Karpas-422 (cell line): Measurements from ENCODE around the gene FOXD4. TPM values are rescaled to one million over a fixed set of nuclear protein-coding genes. Genes with fewer than 3 reads are reported as not detected.
"Not testable (repeated sequence)": the region's sequence is repeated elsewhere in the genome, so short reads cannot be mapped to it uniquely, and the experiment has no call there.

Experiments used
- DNase-seq: peaks from one replicate; pipeline ENCODE4 v3.0.0-alpha.2; 2015
- H2AFZ ChIP-seq: fragments of 200-600 bp; sonication (generic); 2 replicates; pipeline ENCODE4 v1.6.1; 2014; ENCODE audit warnings: antibody characterized with exemption, low read length, mixed read lengths
- H3K27ac ChIP-seq: fragments of 200-600 bp; sonication (generic); 2 replicates; pipeline ENCODE4 v1.5.1; 2014; ENCODE audit warnings: mild to moderate bottlenecking, low read length, moderate library complexity
- H3K27me3 ChIP-seq: fragments of 200-600 bp; sonication (generic); 2 replicates; pipeline ENCODE4 v1.6.1; 2014; ENCODE audit warnings: low read length, mixed read lengths
- H3K36me3 ChIP-seq: fragments of 200-600 bp; sonication (generic); 2 replicates; pipeline ENCODE4 v1.6.1; 2014; ENCODE audit warnings: low read length, mixed read lengths; ENCODE audit not compliant: insufficient read depth
- H3K4me1 ChIP-seq: fragments of 200-600 bp; sonication (generic); 2 replicates; pipeline ENCODE4 v1.6.1; 2014; ENCODE audit warnings: mild to moderate bottlenecking, low read length, mixed read lengths
- H3K4me2 ChIP-seq: fragments of 200-600 bp; sonication (generic); 2 replicates; pipeline ENCODE4 v1.6.1; 2014; ENCODE audit warnings: low read length, low read depth, mild to moderate bottlenecking; ENCODE audit not compliant: poor library complexity, severe bottlenecking
- H3K4me3 ChIP-seq: fragments of 200-600 bp; sonication (generic); 2 replicates; pipeline ENCODE4 v1.5.1; 2014; ENCODE audit warnings: mild to moderate bottlenecking, antibody characterized with exemption, low read length, mixed read lengths
- H3K79me2 ChIP-seq: fragments of 200-600 bp; sonication (generic); 2 replicates; pipeline ENCODE4 v1.6.1; 2014; ENCODE audit warnings: mild to moderate bottlenecking, low read length, mixed read lengths
- H3K9ac ChIP-seq: fragments of 200-600 bp; sonication (generic); 2 replicates; pipeline ENCODE4 v1.6.0; 2014; ENCODE audit warnings: low read length
- H3K9me2 ChIP-seq: fragments of 200-600 bp; sonication (generic), shearing (Covaris generic); replicated peaks from 2 replicates; pipeline ENCODE4 v1.6.0; 2014; ENCODE audit warnings: mild to moderate bottlenecking, low read length, moderate library complexity; ENCODE audit not compliant: insufficient read depth
- H3K9me3 ChIP-seq: fragments of 300-700, 200-600 bp; sonication (generic); 2 replicates; pipeline ENCODE4 v1.6.1; 2014; ENCODE audit warnings: low read length, mixed read lengths
- H4K20me1 ChIP-seq: fragments of 200-600 bp; sonication (generic); 2 replicates; pipeline ENCODE4 v1.6.1; 2014; ENCODE audit warnings: mild to moderate bottlenecking, antibody characterized with exemption, low read length, low read depth; ENCODE audit not compliant: insufficient read depth
- total RNA-seq: library from RNA; depleted of rRNA; stranded (reverse); fragments of >200 nt; shearing (Covaris generic); gene quantifications from 2 replicates; pipeline ENCODE4 v1.2.3, GENCODE V29; 2014; ENCODE audit warnings: low replicate concordance; rRNA removed

FOXD4 gene
- total RNA-seq, 1 experiment from 2014 or later = 0.93 TPM

- H3K9me2 ChIP-seq, H3K9me3 ChIP-seq, H3K4me1 ChIP-seq, H3K4me3 ChIP-seq, H4K20me1 ChIP-seq, H3K79me2 ChIP-seq, H3K9ac ChIP-seq, DNase-seq, H3K27me3 ChIP-seq, H3K36me3 ChIP-seq, H2AFZ ChIP-seq, H3K4me2 ChIP-seq, H3K27ac ChIP-seq: not testable (repeated sequence)
These were observed 35.1 kb downstream of the FOXD4 start for GRCh38 chr9:82932-83689.

- not testable (repeated sequence) for H3K4me1 ChIP-seq, H3K27me3 ChIP-seq, H3K27ac ChIP-seq, H3K9ac ChIP-seq, H3K9me3 ChIP-seq, H4K20me1 ChIP-seq, H2AFZ ChIP-seq, H3K79me2 ChIP-seq, H3K4me2 ChIP-seq, H3K9me2 ChIP-seq, H3K4me3 ChIP-seq, H3K36me3 ChIP-seq, DNase-seq
These were observed 39.9 kb downstream of the FOXD4 start for GRCh38 chr9:78333-78732.

GRCh38 chr9:76389-76788 is 41.8 kb downstream of the FOXD4 start:
- not testable (repeated sequence) for H3K79me2 ChIP-seq, H3K4me1 ChIP-seq, H3K36me3 ChIP-seq, H3K9ac ChIP-seq, H3K27ac ChIP-seq, H3K27me3 ChIP-seq, H3K9me3 ChIP-seq, DNase-seq, H3K4me3 ChIP-seq, H3K4me2 ChIP-seq, H3K9me2 ChIP-seq, H4K20me1 ChIP-seq, H2AFZ ChIP-seq

- H3K4me3 ChIP-seq, H3K36me3 ChIP-seq, DNase-seq, H3K9me3 ChIP-seq, H3K27ac ChIP-seq, H3K79me2 ChIP-seq, H3K4me2 ChIP-seq, H4K20me1 ChIP-seq, H3K9me2 ChIP-seq, H3K4me1 ChIP-seq, H2AFZ ChIP-seq, H3K9ac ChIP-seq, H3K27me3 ChIP-seq: not testable (repeated sequence)
These were observed 44.2 kb downstream of the FOXD4 start for GRCh38 chr9:73900-74525.

DNA sequence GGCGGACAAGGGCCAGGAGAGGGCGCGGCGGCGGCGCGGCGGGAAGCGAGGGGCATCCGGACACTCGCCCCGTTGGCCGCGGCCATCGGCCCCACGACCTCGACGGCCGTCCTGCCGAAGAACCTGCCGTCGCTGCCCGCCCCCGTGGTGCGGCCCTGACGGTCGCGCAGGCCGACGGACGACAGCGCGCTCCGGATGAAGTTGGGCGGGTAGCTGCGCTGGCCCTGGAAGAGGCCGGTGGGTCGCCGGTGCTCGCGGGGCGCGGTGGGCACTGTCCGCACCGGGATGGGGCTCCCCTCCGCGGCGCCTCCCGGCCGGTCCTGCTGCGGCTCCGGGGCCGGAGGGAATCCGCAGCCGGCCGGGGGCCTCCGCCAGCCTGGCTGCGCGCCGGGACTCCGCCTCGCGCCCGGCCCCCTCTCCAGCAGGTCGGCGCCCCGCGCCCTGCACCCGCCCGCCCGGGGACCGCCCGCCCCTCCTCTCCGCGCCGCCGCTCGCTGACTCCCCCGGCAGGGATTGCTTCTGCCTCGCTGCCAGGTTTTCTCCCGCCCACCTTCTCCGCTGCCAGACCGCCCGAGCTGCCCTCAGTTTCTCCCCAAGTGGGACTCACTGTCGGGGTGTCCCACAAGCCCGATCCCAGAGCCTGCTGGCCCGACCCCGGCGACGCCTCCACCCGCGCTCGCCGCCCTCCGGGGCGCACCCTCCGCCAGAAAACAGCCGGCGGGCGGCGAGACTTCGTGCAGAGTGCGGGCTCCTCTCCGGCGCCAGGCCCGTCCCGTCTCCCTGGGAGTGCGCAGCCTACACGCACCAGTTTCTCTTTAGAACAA is 44.9 kb downstream of the FOXD4 start:
- not testable (repeated sequence) for H3K9ac ChIP-seq, H3K4me2 ChIP-seq, H3K9me2 ChIP-seq, H4K20me1 ChIP-seq, H3K4me3 ChIP-seq, H3K9me3 ChIP-seq, H3K27ac ChIP-seq, H3K27me3 ChIP-seq, H2AFZ ChIP-seq, H3K4me1 ChIP-seq, H3K36me3 ChIP-seq, DNase-seq, H3K79me2 ChIP-seq

Other genes starting within 250 kb of the FOXD4 start
- gene WASHC1, start 89.0 kb downstream of the FOXD4 start, total RNA-seq = 11.4 and 19.7 TPM in 2 replicates
- gene ZNG1A, start 60.6 kb upstream of the FOXD4 start, total RNA-seq = 51.5 and 71.0 TPM in 2 replicates
- 36.5 and 39.1 TPM in 2 replicates for gene DOCK8, start 96.4 kb upstream of the FOXD4 start, total RNA-seq